Measurements from ENCODE around the gene IL17B. TPM values are rescaled to one million over a fixed set of nuclear protein-coding genes. Genes with fewer than 3 reads are reported as not detected.

The IL17B gene
- total RNA-seq, 3 donors from 2014 or later: 0.64 to 5.6 (median 5.4) TPM

- Histone ChIP-seq H3K27me3 (no peaks in the 10 kb centered on the region), H3K9me3 (no peaks in the 10 kb centered on the region), H3K27ac (peak overlapping the region; percentile 69 to 78), H3K4me3 (peak overlapping the region in 1 of 3 donors; percentile 7), H3K36me3 (no peaks in the 10 kb centered on the region), H3K4me1 (peaks cover 0 to 1% of the 10 kb centered on the region in 2 donors)
- TF ChIP-seq POLR2AphosphoS5 (IDR thresholded peaks at IDR 0.05) (no peak), POLR2A (IDR thresholded peaks at IDR 0.05) (no peak), CTCF (IDR thresholded peaks at IDR 0.05) (no peak)
- intact Hi-C loops (cut with DNase I; ENCODE audit: low total_unique reads): no loop called here
- no peak for DNase-seq (ENCODE audit: low spot score in 2 of 2)
These were observed 8.1 kb upstream of the IL17B start for GRCh38 chr5:149387081-149387631.

GRCh38 chr5:149386166-149386565, 7.1 kb upstream of the IL17B start:
- Histone ChIP-seq H3K4me1 (peaks cover 0 to 8% of the 10 kb centered on the region in 2 donors), H3K27ac (peak overlapping the region; percentile 69 to 78), H3K4me3 (no peak overlapping the region), H3K27me3 (no peaks in the 10 kb centered on the region), H3K9me3 (no peaks in the 10 kb centered on the region), H3K36me3 (no peaks in the 10 kb centered on the region)
- intact Hi-C loops (cut with DNase I; ENCODE audit: low total_unique reads): no loop called here
- no peak for DNase-seq (ENCODE audit: low spot score in 2 of 2)
- TF ChIP-seq POLR2A (IDR thresholded peaks at IDR 0.05) (no peak), POLR2AphosphoS5 (IDR thresholded peaks at IDR 0.05) (no peak), CTCF (IDR thresholded peaks at IDR 0.05) (no peak)

- no peak overlapping the region for H3K4me3 ChIP-seq
- H3K4me1 ChIP-seq: peaks cover 0 to 8% of the 10 kb centered on the region in 2 donors
These were observed 4.3 kb upstream of the IL17B start for GRCh38 chr5:149383399-149383798.

GRCh38 chr5:149382517-149383220, 3.6 kb upstream of the IL17B start:
- H3K27ac ChIP-seq: peak overlapping the region; percentile 62 to 91
- H3K27me3 ChIP-seq: no peaks in the 10 kb centered on the region
- DNase-seq (ENCODE audit: low spot score in 2 of 2): no peak
- H3K4me1 ChIP-seq: peaks cover 0 to 8% of the 10 kb centered on the region in 2 donors
- H3K4me3 ChIP-seq: no peak overlapping the region
- no peaks in the 10 kb centered on the region for H3K9me3 ChIP-seq
- TF ChIP-seq CTCF (IDR thresholded peaks at IDR 0.05) (no peak), POLR2A (IDR thresholded peaks at IDR 0.05) (no peak), POLR2AphosphoS5 (IDR thresholded peaks at IDR 0.05) (no peak)
- intact Hi-C loops (cut with DNase I; ENCODE audit: low total_unique reads): loop anchor here (5.0 kb wide), 1 partner anchor 170 kb away; the partner anchor contains the start of gene CSNK1A1
- H3K36me3 ChIP-seq: no peaks in the 10 kb centered on the region

More at GRCh38 chr5:149383399-149383798, 4.3 kb upstream of the IL17B start:
- Histone ChIP-seq H3K27me3 (no peaks in the 10 kb centered on the region), H3K36me3 (no peaks in the 10 kb centered on the region), H3K9me3 (no peaks in the 10 kb centered on the region), H3K27ac (peak overlapping the region; percentile 6 to 91)
- intact Hi-C loops (cut with DNase I; ENCODE audit: low total_unique reads): loop anchor here (5.0 kb wide), 1 partner anchor 169 kb away; the partner anchor contains the start of gene CSNK1A1
- no peak for DNase-seq (ENCODE audit: low spot score in 2 of 2)
- no peak for TF ChIP-seq POLR2A (IDR thresholded peaks at IDR 0.05)
- no peak for TF ChIP-seq POLR2AphosphoS5 (IDR thresholded peaks at IDR 0.05)
- no peak for TF ChIP-seq CTCF (IDR thresholded peaks at IDR 0.05)

- H3K36me3 ChIP-seq: no peaks in the 10 kb centered on the region
- no peaks in the 10 kb centered on the region for H3K9me3 ChIP-seq
- peak; percentile 86 to 91 (median 90) for TF ChIP-seq CTCF (IDR thresholded peaks at IDR 0.05)
- peak; percentile 47 to 60 (median 49) for TF ChIP-seq POLR2AphosphoS5 (IDR thresholded peaks at IDR 0.05)
- no peak for TF ChIP-seq POLR2A (IDR thresholded peaks at IDR 0.05)
- H3K4me3 ChIP-seq: peak overlapping the region in 1 of 3 donors; percentile 7
- H3K27me3 ChIP-seq: no peaks in the 10 kb centered on the region
- peak; percentile 70 to 83 for DNase-seq (ENCODE audit: low spot score in 2 of 2)
- intact Hi-C loops (cut with DNase I; ENCODE audit: low total_unique reads): loop anchor here (5.0 kb wide), 1 partner anchor 170 kb away; the partner anchor contains the start of gene CSNK1A1
- peaks cover 0 to 8% of the 10 kb centered on the region in 2 donors for H3K4me1 ChIP-seq
- peak overlapping the region; percentile 62 to 91 for H3K27ac ChIP-seq
These were observed 2.9 kb upstream of the IL17B start for GRCh38 chr5:149381986-149382338.

Data from breast epithelium (tissue), 4 donors.